K562 (cell line): ENCODE results near the gene QRFP.

Experiments used
- CREB3 ChIP-seq: fragments of 450-650 bp; conservative IDR thresholded peaks from 2 replicates; pipeline ENCODE4 v1.6.1; 2016; ENCODE audit warnings: missing genetic modification characterization, low read depth, mild to moderate bottlenecking, missing compliant biosample characterization, moderate library complexity
- CTCF ChIP-seq, 3 experiments: IDR thresholded peaks in 2 of 3; conservative IDR thresholded peaks in 1 of 3; 2 replicates each; pipeline ENCODE4 v1.5.1; 2011 to 2012; ENCODE audit warnings: low read length in 3 of 3, mild to moderate bottlenecking in 3 of 3, control low read depth in 2 of 3, improper control_type of control experiment in 1 of 3, inconsistent platforms in 1 of 3, low read depth in 1 of 3, mixed read lengths in 1 of 3, moderate library complexity in 1 of 3; ENCODE audit not compliant: insufficient read depth in 2 of 3
- E2F5 ChIP-seq: sonication (generic); formaldehyde crosslinking; IDR thresholded peaks from 2 replicates; pipeline ENCODE4 v1.8.0; 2022; ENCODE audit warnings: mild to moderate bottlenecking, missing genetic modification reagents
- FOS ChIP-seq: IDR thresholded peaks from 3 replicates; pipeline ENCODE4 v1.6.1; 2011; ENCODE audit not compliant: insufficient read length; ENCODE audit errors: extremely low read depth
- MNT ChIP-seq, 2 experiments: fragments of 450-650 bp; conservative IDR thresholded peaks; 2 replicates each; pipeline ENCODE4 v1.6.1; 2017; ENCODE audit warnings: mild to moderate bottlenecking in 2 of 2, moderate library complexity in 2 of 2
- MXI1 ChIP-seq: IDR thresholded peaks from 2 replicates; pipeline ENCODE4 v1.6.1; 2011; ENCODE audit warnings: low read depth, mild to moderate bottlenecking, improper control_type of control experiment, low read length
- POLR2A ChIP-seq: fragments of 450-650 bp; conservative IDR thresholded peaks from 2 replicates; pipeline ENCODE4 v1.6.1; 2016
- PTRF ChIP-seq: fragments of 450-650 bp; IDR thresholded peaks from 2 replicates; pipeline ENCODE4 v1.6.1; 2016; ENCODE audit warnings: mild to moderate bottlenecking, missing genetic modification characterization, missing compliant biosample characterization
- RBM22 ChIP-seq: fragments of 200-400 bp; formaldehyde crosslinking; IDR thresholded peaks from 2 replicates; pipeline ENCODE4 v1.6.1; 2018; ENCODE audit warnings: low read length, low read depth; ENCODE audit not compliant: poor library complexity, severe bottlenecking
- TAL1 ChIP-seq: fragments of 450-650 bp; IDR thresholded peaks from 2 replicates; pipeline ENCODE4 v1.6.1; 2016; ENCODE audit warnings: mild to moderate bottlenecking
- ZFP36 ChIP-seq: fragments of 150-350 bp; IDR thresholded peaks from 2 replicates; pipeline ENCODE4 v1.6.1; 2018; ENCODE audit warnings: low read length, low read depth; ENCODE audit not compliant: partially characterized antibody
- ZKSCAN1 ChIP-seq: fragments of 150-350 bp; IDR thresholded peaks from 2 replicates; pipeline ENCODE4 v1.6.1; 2016; ENCODE audit warnings: low read depth, low read length

GRCh38 chr9:130883479-130883878 is 13.1 kb downstream of the QRFP start:
- TF ChIP-seq ZKSCAN1: no peak
- no peak for TF ChIP-seq TAL1
- no peak for TF ChIP-seq CTCF (IDR thresholded peaks at IDR 0.05 in 2 of 3, conservative IDR thresholded peaks at IDR 0.05 in 1 of 3; ENCODE audit: insufficient read depth in 2 of 3, low read depth in 1 of 3, low read length in 3 of 3)
- TF ChIP-seq PTRF: no peak
- no peak for TF ChIP-seq MXI1
- TF ChIP-seq FOS: no peak
- TF ChIP-seq ZFP36: no peak
- TF ChIP-seq E2F5 (CRISPR knock-in tag): no peak
- TF ChIP-seq RBM22: no peak
- no peak for TF ChIP-seq CREB3 (tag)
- no peak for TF ChIP-seq POLR2A
- no peak for TF ChIP-seq MNT (conservative IDR thresholded peaks at IDR 0.05)
